PC-9 (cell line): ENCODE results near the gene HOXD11.

Experiments
- EZH2 ChIP-seq: fragments of 200-600 bp; sonication (generic); IDR thresholded peaks from 2 replicates; pipeline ENCODE4 v1.8.0; 2017; ENCODE audit warnings: antibody characterized with exemption, low read depth
- TF ChIP-seq, protein P1 (sequence below): fragments of 200-600 bp; sonication (generic); conservative IDR thresholded peaks from 2 replicates; pipeline ENCODE4 v1.6.1; 2017; ENCODE audit warnings: mixed run types, antibody characterized with exemption, mild to moderate bottlenecking, moderate library complexity

DNA sequence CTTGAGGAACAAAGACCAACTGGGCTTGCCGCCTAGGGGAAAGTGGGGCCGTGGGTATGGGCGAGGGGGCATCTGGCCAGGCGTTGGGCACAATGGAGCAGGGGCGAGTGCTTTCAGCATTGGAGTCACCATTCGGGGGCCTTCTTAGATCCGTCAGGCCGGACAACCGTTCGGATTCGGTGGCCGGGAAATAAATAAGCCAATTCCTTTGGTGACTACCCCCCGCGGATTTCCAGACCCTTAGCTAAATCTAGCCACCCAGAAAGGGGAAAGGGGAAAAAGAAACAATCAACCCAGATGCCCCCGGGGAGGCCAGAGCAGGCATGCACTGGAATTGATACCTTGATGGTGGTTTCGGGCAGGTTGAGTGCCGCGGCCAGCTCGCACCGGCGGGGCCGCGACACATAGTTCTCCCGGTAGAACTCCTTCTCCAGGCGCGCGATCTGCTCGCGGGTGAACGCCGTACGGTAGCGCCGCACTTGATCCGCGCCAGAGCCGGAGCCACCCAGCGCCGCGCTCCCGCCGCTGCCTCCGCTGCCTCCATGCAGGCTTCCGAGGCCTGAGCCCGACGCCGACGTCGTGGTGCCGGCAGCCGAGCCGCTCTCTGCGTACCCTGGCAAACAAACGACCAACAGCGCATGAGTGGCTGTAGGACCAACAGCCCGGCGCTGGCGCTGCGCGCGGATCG lies 25.1 kb upstream of the HOXD11 start:
- TF ChIP-seq, protein P1, sequence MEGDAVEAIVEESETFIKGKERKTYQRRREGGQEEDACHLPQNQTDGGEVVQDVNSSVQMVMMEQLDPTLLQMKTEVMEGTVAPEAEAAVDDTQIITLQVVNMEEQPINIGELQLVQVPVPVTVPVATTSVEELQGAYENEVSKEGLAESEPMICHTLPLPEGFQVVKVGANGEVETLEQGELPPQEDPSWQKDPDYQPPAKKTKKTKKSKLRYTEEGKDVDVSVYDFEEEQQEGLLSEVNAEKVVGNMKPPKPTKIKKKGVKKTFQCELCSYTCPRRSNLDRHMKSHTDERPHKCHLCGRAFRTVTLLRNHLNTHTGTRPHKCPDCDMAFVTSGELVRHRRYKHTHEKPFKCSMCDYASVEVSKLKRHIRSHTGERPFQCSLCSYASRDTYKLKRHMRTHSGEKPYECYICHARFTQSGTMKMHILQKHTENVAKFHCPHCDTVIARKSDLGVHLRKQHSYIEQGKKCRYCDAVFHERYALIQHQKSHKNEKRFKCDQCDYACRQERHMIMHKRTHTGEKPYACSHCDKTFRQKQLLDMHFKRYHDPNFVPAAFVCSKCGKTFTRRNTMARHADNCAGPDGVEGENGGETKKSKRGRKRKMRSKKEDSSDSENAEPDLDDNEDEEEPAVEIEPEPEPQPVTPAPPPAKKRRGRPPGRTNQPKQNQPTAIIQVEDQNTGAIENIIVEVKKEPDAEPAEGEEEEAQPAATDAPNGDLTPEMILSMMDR = no peak
- TF ChIP-seq EZH2 = no peak
